ENCODE data around the gene RIMS1.
"Not testable (repeated sequence)": the region's sequence is repeated elsewhere in the genome, so short reads cannot be mapped to it uniquely, and the experiment has no call there.

RIMS1 gene

GRCh38 chr6:72260489-72260888 is 374.1 kb downstream of the RIMS1 start:
- DNase-seq, result no peak

GRCh38 chr6:72261554-72261953 is 375.2 kb downstream of the RIMS1 start:
- no peak for DNase-seq

GRCh38 chr6:72262254-72262653 is 375.9 kb downstream of the RIMS1 start:
- DNase-seq, result no peak

- DNase-seq, result no peak
These were observed 381.1 kb downstream of the RIMS1 start for GRCh38 chr6:72267470-72267869.

- DNase-seq, result no peak
These were observed 385.2 kb downstream of the RIMS1 start for GRCh38 chr6:72271531-72271930.

- DNase-seq, result no peak
These were observed 386.6 kb downstream of the RIMS1 start for GRCh38 chr6:72272958-72273357.

- no peak for DNase-seq
These were observed 389.5 kb downstream of the RIMS1 start for GRCh38 chr6:72275888-72276287.

GRCh38 chr6:72282201-72282600 is 395.9 kb downstream of the RIMS1 start:
- DNase-seq, result no peak

GRCh38 chr6:72283571-72283970 is 397.2 kb downstream of the RIMS1 start:
- no peak for DNase-seq

GRCh38 chr6:72286911-72287311 is 400.6 kb downstream of the RIMS1 start:
- no peak for DNase-seq

GRCh38 chr6:72287801-72288200 is 401.5 kb downstream of the RIMS1 start:
- no peak for DNase-seq

- DNase-seq, result no peak
These were observed 402.2 kb downstream of the RIMS1 start for GRCh38 chr6:72288592-72288991.

- DNase-seq, result no peak
These were observed 404.3 kb downstream of the RIMS1 start for GRCh38 chr6:72290620-72291019.

- no peak for DNase-seq
These were observed 410.0 kb downstream of the RIMS1 start for GRCh38 chr6:72296375-72296774.

- DNase-seq, result no peak
These were observed 419.6 kb downstream of the RIMS1 start for GRCh38 chr6:72305971-72306370.

- DNase-seq, result no peak
These were observed 430.5 kb downstream of the RIMS1 start for GRCh38 chr6:72316675-72317380.

- DNase-seq, result no peak
These were observed 435.4 kb downstream of the RIMS1 start for GRCh38 chr6:72321788-72322187.

- DNase-seq, result no peak
These were observed 436.4 kb downstream of the RIMS1 start for GRCh38 chr6:72322771-72323170.

- DNase-seq, result no peak
These were observed 438.2 kb downstream of the RIMS1 start for GRCh38 chr6:72324591-72324990.

GRCh38 chr6:72328775-72329174 is 442.4 kb downstream of the RIMS1 start:
- DNase-seq, result no peak

- DNase-seq, result not testable (repeated sequence)
These were observed 448.9 kb downstream of the RIMS1 start for GRCh38 chr6:72335203-72335602.

GRCh38 chr6:72348926-72349325 is 462.6 kb downstream of the RIMS1 start:
- DNase-seq, result no peak

GRCh38 chr6:72350296-72350881 is 464.0 kb downstream of the RIMS1 start:
- no peak for DNase-seq

GRCh38 chr6:72363844-72364740 is 477.7 kb downstream of the RIMS1 start:
- DNase-seq, result no peak
